Measurements from ENCODE around the gene MKI67. TPM values are rescaled to one million over a fixed set of nuclear protein-coding genes. Genes with fewer than 3 reads are reported as not detected.

The MKI67 gene
- total RNA-seq, 1 donor from 2014 or later = 1.2 TPM

DNA sequence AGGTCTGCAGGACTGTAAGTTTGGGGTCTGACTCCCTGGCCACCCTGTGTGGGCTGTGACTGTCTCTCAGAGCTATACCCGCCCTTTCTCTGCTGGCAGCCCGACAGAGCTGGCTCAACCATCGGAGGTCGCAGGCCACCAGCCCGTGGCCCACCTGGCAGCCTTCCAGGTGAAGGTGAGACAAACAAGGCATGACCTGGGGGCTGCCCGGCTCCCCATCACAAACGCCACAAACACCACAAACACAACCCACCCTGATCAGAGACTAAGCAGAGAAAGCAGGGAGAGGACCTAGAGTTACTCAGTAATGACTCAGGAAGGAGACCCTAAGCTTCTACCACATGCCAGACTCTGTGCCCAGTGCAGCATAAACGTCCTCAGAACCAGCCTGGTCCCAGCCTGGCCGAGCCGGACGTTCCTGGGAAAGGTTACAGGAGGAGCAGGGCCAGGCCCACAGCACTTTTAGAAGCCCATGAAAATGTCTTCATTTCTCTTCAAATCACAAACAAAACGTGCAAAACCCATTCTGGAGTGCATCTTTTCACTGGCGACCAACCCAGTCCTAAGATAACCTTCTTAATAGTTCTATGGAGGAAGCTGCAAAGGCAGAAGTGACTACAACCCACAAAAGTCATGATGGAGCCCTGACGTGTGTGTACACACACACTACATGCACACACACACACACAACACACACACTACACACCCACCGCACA is 66.8 kb downstream of the MKI67 start:
- peaks cover 35% of the 10 kb centered on the region for H3K4me1 ChIP-seq

GRCh38 chr10:128058750-128059134 is 67.5 kb downstream of the MKI67 start:
- Histone ChIP-seq H3K9me3 (replicated peaks) (no peaks in the 10 kb centered on the region), H3K36me3 (peaks cover 35% of the 10 kb centered on the region), H3K4me1 (peaks cover 28% of the 10 kb centered on the region), H3K4me3 (no peak overlapping the region), H3K27ac (replicated peaks) (no peak overlapping the region), H3K27me3 (ENCODE audit: low read depth) (no peaks in the 10 kb centered on the region)
- DNase-seq = no peak
- no peak for TF ChIP-seq CTCF (IDR thresholded peaks at IDR 0.05; ENCODE audit: borderline replicate concordance)
- intact Hi-C loops (cut with micrococcal nuclease) = no loop called here

More for the DNA sequence above, 66.8 kb downstream of the MKI67 start:
- Histone ChIP-seq H3K36me3 (peaks cover 34% of the 10 kb centered on the region), H3K27me3 (ENCODE audit: low read depth) (no peaks in the 10 kb centered on the region), H3K27ac (replicated peaks) (no peak overlapping the region), H3K4me3 (no peak overlapping the region), H3K9me3 (replicated peaks) (no peaks in the 10 kb centered on the region)
- no peak for DNase-seq
- TF ChIP-seq CTCF (IDR thresholded peaks at IDR 0.05; ENCODE audit: borderline replicate concordance) = no peak
- intact Hi-C loops (cut with micrococcal nuclease) = no loop called here

DNA sequence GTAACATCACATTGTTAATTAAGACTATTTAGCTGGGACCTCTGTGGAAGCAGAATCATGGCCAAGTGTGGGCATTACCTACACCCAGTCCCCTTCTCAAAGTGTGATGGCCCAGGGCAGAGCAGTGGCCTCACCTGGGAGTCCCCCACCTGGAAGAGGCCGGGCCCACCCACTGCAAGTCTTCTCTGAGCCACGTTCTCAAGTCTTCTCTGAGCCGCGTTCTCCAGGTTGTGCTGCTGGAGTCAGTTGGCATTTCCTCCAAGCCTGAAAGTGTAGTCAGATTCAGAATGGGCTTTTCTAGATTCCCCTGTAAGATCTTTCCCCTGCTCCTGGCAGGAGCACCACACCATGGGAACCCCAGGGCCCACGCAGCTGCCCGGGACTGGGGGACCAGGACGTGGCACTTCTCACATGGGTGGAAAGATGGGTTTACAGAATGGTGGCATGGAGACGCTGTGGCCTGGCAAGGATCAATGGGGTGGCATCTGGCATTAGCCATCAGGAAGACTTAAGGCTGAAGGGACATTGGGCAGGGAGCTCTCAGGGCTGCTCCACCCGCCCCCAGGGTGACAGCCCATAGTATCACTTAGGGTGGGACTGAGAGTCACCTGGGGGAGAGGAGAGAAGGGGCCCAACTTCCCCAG is 68.0 kb downstream of the MKI67 start:
- H3K9me3 ChIP-seq (replicated peaks) = no peaks in the 10 kb centered on the region
- no peaks in the 10 kb centered on the region for H3K27me3 ChIP-seq (ENCODE audit: low read depth)
- peaks cover 40% of the 10 kb centered on the region for H3K36me3 ChIP-seq
- intact Hi-C loops (cut with micrococcal nuclease) = no loop called here
- no peak for DNase-seq
- TF ChIP-seq CTCF (IDR thresholded peaks at IDR 0.05; ENCODE audit: borderline replicate concordance) = no peak
- H3K4me1 ChIP-seq = peaks cover 23% of the 10 kb centered on the region
- H3K27ac ChIP-seq (replicated peaks) = no peak overlapping the region
- H3K4me3 ChIP-seq = no peak overlapping the region

GRCh38 chr10:128056303-128057050 is 69.7 kb downstream of the MKI67 start:
- no peak for DNase-seq
- Histone ChIP-seq H3K36me3 (peaks cover 51% of the 10 kb centered on the region), H3K27me3 (ENCODE audit: low read depth) (no peaks in the 10 kb centered on the region), H3K9me3 (replicated peaks) (no peaks in the 10 kb centered on the region), H3K4me3 (no peak overlapping the region), H3K4me1 (peaks cover 9% of the 10 kb centered on the region), H3K27ac (replicated peaks) (no peak overlapping the region)
- no peak for TF ChIP-seq CTCF (IDR thresholded peaks at IDR 0.05; ENCODE audit: borderline replicate concordance)
- intact Hi-C loops (cut with micrococcal nuclease) = no loop called here

- Histone ChIP-seq H3K27ac (replicated peaks) (no peak overlapping the region), H3K36me3 (peaks cover 49% of the 10 kb centered on the region), H3K4me3 (no peak overlapping the region), H3K4me1 (peaks cover 15% of the 10 kb centered on the region), H3K9me3 (replicated peaks) (no peaks in the 10 kb centered on the region), H3K27me3 (ENCODE audit: low read depth) (no peaks in the 10 kb centered on the region)
- intact Hi-C loops (cut with micrococcal nuclease) = no loop called here
- no peak for TF ChIP-seq CTCF (IDR thresholded peaks at IDR 0.05; ENCODE audit: borderline replicate concordance)
- no peak for DNase-seq
Observed at GRCh38 chr10:128055061-128055868, 71.0 kb downstream of the MKI67 start.

Data from left ventricle myocardium inferior (tissue), 1 donor.